Mesenteric fat pad (tissue), 1 donor: Measurements from ENCODE around the gene SNX9. TPM values are rescaled to one million over a fixed set of nuclear protein-coding genes. Genes with fewer than 3 reads are reported as not detected.
"Not testable (repeated sequence)": the region's sequence is repeated elsewhere in the genome, so short reads cannot be mapped to it uniquely, and the experiment has no call there.

ENCODE experiments used
- DNase-seq: peaks from one replicate; pipeline ENCODE4 v3.0.0-alpha.2; 2020; ENCODE audit warnings: low spot score
- total RNA-seq: library from RNA; stranded (reverse); fragmentation: NEBNext Ultra II Directional; extraction: Animal tissue kit (Norgen Biotek cat#: 25700); gene quantifications from one replicate; pipeline ENCODE4 v1.2.1, GENCODE V29; 2021
- donor health status: DM: yes; HTN: yes; CAD: no.

SNX9 gene
- total RNA-seq, 1 donor from 2014 or later, result 86.9 TPM

- no peak for DNase-seq
Measured at GRCh38 chr6:157911278-157911677, 88.2 kb downstream of the SNX9 start.

GRCh38 chr6:157911786-157912185 lies 88.7 kb downstream of the SNX9 start:
- no peak for DNase-seq

GRCh38 chr6:157912326-157912725 lies 89.3 kb downstream of the SNX9 start:
- DNase-seq, result no peak

- no peak for DNase-seq
Measured at GRCh38 chr6:157921685-157922367, 98.8 kb downstream of the SNX9 start.

- no peak for DNase-seq
Measured at GRCh38 chr6:157925771-157926170, 102.7 kb downstream of the SNX9 start.

GRCh38 chr6:157927011-157927410 lies 104.0 kb downstream of the SNX9 start:
- DNase-seq, result no peak

- DNase-seq, result no peak
Measured at GRCh38 chr6:157928428-157928827, 105.4 kb downstream of the SNX9 start.

GRCh38 chr6:157929076-157929475 lies 106.0 kb downstream of the SNX9 start:
- DNase-seq, result no peak

GRCh38 chr6:157929765-157930319 lies 106.8 kb downstream of the SNX9 start:
- no peak for DNase-seq

GRCh38 chr6:157935786-157936185 lies 112.7 kb downstream of the SNX9 start:
- DNase-seq, result no peak

- no peak for DNase-seq
Measured at GRCh38 chr6:157937318-157937717, 114.3 kb downstream of the SNX9 start.

- DNase-seq, result no peak
Measured at GRCh38 chr6:157937916-157938315, 114.9 kb downstream of the SNX9 start.

- not testable (repeated sequence) for DNase-seq
Measured at GRCh38 chr6:157940375-157941036, 117.5 kb downstream of the SNX9 start.

GRCh38 chr6:157941101-157941863 lies 118.2 kb downstream of the SNX9 start:
- no peak for DNase-seq

- no peak for DNase-seq
Measured at GRCh38 chr6:157942351-157942750, 119.3 kb downstream of the SNX9 start.

GRCh38 chr6:157943249-157943963 lies 120.4 kb downstream of the SNX9 start:
- no peak for DNase-seq

GRCh38 chr6:157943964-157944283 lies 120.9 kb downstream of the SNX9 start:
- no peak for DNase-seq

- DNase-seq, result no peak
Measured at GRCh38 chr6:157944983-157945931, 122.2 kb downstream of the SNX9 start.

GRCh38 chr6:157946053-157946617 lies 123.1 kb downstream of the SNX9 start:
- DNase-seq, result no peak
